ENCODE results near the gene IZUMO1. TPM values are rescaled to one million over a fixed set of nuclear protein-coding genes. Genes with fewer than 3 reads are reported as not detected.

The IZUMO1 gene
- total and polyA plus RNA-seq, 9 of the 15 experiments (the other 6 are each of a cell fraction or from before 2014, with no cell fraction given): 0.14 to 2.1 (median 0.73) TPM

GRCh38 chr19:48738557-48739403 is 7.9 kb downstream of the IZUMO1 start (continued):
- TF ChIP-seq ATF6 (CRISPR knock-in tag; IDR thresholded peaks at IDR 0.05) (no peak), HNRNPK (IDR thresholded peaks at IDR 0.05; ENCODE audit: low read depth, low read length, poor library complexity, severe bottlenecking) (no peak), MYNN (IDR thresholded peaks at IDR 0.05) (no peak), MYNN (CRISPR knock-in tag; IDR thresholded peaks at IDR 0.05) (no peak), TAF1 (IDR thresholded peaks at IDR 0.05; ENCODE audit: control insufficient read depth, extremely low read depth, insufficient read depth, low read length, severe bottlenecking) (peak; percentile 6), RFX5 (IDR thresholded peaks at IDR 0.05; ENCODE audit: low read depth, low read length) (no peak), PATZ1 (CRISPR knock-in tag; IDR thresholded peaks at IDR 0.05; ENCODE audit: borderline replicate concordance) (no peak), ZBTB34 (CRISPR knock-in tag; IDR thresholded peaks at IDR 0.05) (no peak), SRSF7 (optimal IDR thresholded peaks at IDR 0.05; ENCODE audit: low read depth, low read length) (no peak), CREB3L1 (IDR thresholded peaks at IDR 0.05; ENCODE audit: borderline replicate concordance, low read depth) (peak; percentile 84; the same call in 1 of the 2 replicates), SIX5 (IDR thresholded peaks at IDR 0.05; ENCODE audit: borderline replicate concordance in 1 of 2, insufficient read depth in 1 of 2, low read depth in 1 of 2, low read length in 2 of 2) (no peak), TFE3 (CRISPR knock-in tag; IDR thresholded peaks at IDR 0.05) (no peak), GTF2A2 (tag; IDR thresholded peaks at IDR 0.05) (no peak), MCM5 (IDR thresholded peaks at IDR 0.05; ENCODE audit: low read depth) (no peak), PTRF (tag; IDR thresholded peaks at IDR 0.05) (no peak), ERF (CRISPR knock-in tag; IDR thresholded peaks at IDR 0.05) (peak; percentile 92; the same call in 1 of the 2 replicates), ELF2 (CRISPR knock-in tag; IDR thresholded peaks at IDR 0.05) (no peak), CHD4 (IDR thresholded peaks at IDR 0.05; ENCODE audit: insufficient read depth, insufficient replicate concordance, low read depth, low read length, poor library complexity, severe bottlenecking) (no peak)
